ENCODE measurements around the gene ERICH4. TPM values are rescaled to one million over a fixed set of nuclear protein-coding genes. Genes with fewer than 3 reads are reported as not detected.

The ERICH4 gene
- total RNA-seq, 1 experiment from 2014 or later, result not detected

- TF ChIP-seq, protein P1, sequence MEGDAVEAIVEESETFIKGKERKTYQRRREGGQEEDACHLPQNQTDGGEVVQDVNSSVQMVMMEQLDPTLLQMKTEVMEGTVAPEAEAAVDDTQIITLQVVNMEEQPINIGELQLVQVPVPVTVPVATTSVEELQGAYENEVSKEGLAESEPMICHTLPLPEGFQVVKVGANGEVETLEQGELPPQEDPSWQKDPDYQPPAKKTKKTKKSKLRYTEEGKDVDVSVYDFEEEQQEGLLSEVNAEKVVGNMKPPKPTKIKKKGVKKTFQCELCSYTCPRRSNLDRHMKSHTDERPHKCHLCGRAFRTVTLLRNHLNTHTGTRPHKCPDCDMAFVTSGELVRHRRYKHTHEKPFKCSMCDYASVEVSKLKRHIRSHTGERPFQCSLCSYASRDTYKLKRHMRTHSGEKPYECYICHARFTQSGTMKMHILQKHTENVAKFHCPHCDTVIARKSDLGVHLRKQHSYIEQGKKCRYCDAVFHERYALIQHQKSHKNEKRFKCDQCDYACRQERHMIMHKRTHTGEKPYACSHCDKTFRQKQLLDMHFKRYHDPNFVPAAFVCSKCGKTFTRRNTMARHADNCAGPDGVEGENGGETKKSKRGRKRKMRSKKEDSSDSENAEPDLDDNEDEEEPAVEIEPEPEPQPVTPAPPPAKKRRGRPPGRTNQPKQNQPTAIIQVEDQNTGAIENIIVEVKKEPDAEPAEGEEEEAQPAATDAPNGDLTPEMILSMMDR (IDR thresholded peaks at IDR 0.05 in 2 of 3, conservative IDR thresholded peaks at IDR 0.05 in 1 of 3; ENCODE audit: borderline replicate concordance in 1 of 3, insufficient read depth in 1 of 3, low read depth in 2 of 3, low read length in 2 of 3), result peak; percentile 46 to 72 (median 72); a peak in 5 of 6 replicates
Measured at GRCh38 chr19:41439441-41440222, 3.3 kb upstream of the ERICH4 start, which contains the start of gene DMAC2 (continued).

GRCh38 chr19:41441321-41441945 lies 1.5 kb upstream of the ERICH4 start:
- Histone ChIP-seq H3K4me1 (ENCODE audit: control insufficient read depth in 1 of 2, insufficient read depth in 2 of 2, low read length in 2 of 2) (peaks cover 10 to 12% of the 10 kb centered on the region in 2 experiments), H3K9me3 (ENCODE audit: control insufficient read depth in 1 of 2, insufficient read depth in 1 of 2, low read depth in 1 of 2, low read length in 2 of 2) (no peaks in the 10 kb centered on the region), H3K9ac (ENCODE audit: low read length) (no peak overlapping the region), H3K9me2 (ENCODE audit: insufficient read depth) (no peaks in the 10 kb centered on the region), H2AFZ (ENCODE audit: low read depth, low read length, poor library complexity, severe bottlenecking) (no peak overlapping the region), H3K36me3 (ENCODE audit: control insufficient read depth in 1 of 2, insufficient read depth in 2 of 2, low read length in 2 of 2) (no peaks in the 10 kb centered on the region; a peak in 2 of 4 replicates), H3K27me3 (ENCODE audit: insufficient read depth, low read length) (no peaks in the 10 kb centered on the region), H3K4me3 (replicated peaks in 1 of 2; ENCODE audit: low read depth in 1 of 2, low read length in 2 of 2) (no peak overlapping the region), H3K27ac (ENCODE audit: low read depth, low read length) (no peak overlapping the region), H4K20me1 (ENCODE audit: insufficient read depth) (no peaks in the 10 kb centered on the region), H3K79me2 (ENCODE audit: insufficient read depth, low read length) (peaks cover 17% of the 10 kb centered on the region), H3K4me2 (ENCODE audit: low read length) (no peak overlapping the region)
- no peak for TF ChIP-seq EZH2phosphoT487 (IDR thresholded peaks at IDR 0.05; ENCODE audit: borderline replicate concordance)
- intact Hi-C loops (cut with micrococcal nuclease), result no loop called here
- POLR2A ChIA-PET, result no interaction called here
- ATAC-seq, result no peak
- RAD21 ChIA-PET (ENCODE audit: low non-redundant PET in 1 of 2, low total read pairs in 2 of 2, uncharacterized antibody in 2 of 2, unreplicated experiment in 2 of 2), result no interaction called here
- DNase-seq (ENCODE audit: low read depth, low spot score), result no peak
- CTCF ChIA-PET, result no interaction called here
- no TSS peak for BruUV-seq (replicated peaks)

Measured in HCT116 (cell line).